H1 (cell line): Measurements from ENCODE around the gene GSE1.

Source experiments
- CHD2 ChIP-seq: IDR thresholded peaks from 2 replicates; pipeline ENCODE4 v1.6.1; 2012; ENCODE audit warnings: low read length, improper control_type of control experiment
- EP300 ChIP-seq, 2 experiments: IDR thresholded peaks; 1 replicate in 1 of 2; 2 replicates in 1 of 2; pipeline ENCODE4 v1.6.1; 2011 to 2012; ENCODE audit warnings: low read depth in 2 of 2, low read length in 2 of 2, mild to moderate bottlenecking in 2 of 2, borderline replicate concordance in 1 of 2, inconsistent platforms in 1 of 2, moderate library complexity in 1 of 2
- POLR2A ChIP-seq, 2 experiments: IDR thresholded peaks; 1 replicate in 1 of 2; 2 replicates in 1 of 2; pipeline ENCODE4 v1.6.1; 2011; ENCODE audit warnings: low read depth in 2 of 2, low read length in 2 of 2, mild to moderate bottlenecking in 2 of 2; ENCODE audit errors: control extremely low read depth in 1 of 2
- POLR2AphosphoS5 ChIP-seq: IDR thresholded peaks from 2 replicates; pipeline ENCODE4 v1.6.1; 2011; ENCODE audit warnings: low read depth, low read length
- SIX5 ChIP-seq: IDR thresholded peaks from 2 replicates; pipeline ENCODE4 v1.6.1; 2011; ENCODE audit warnings: mild to moderate bottlenecking, low read depth, low read length
- SP1 ChIP-seq: IDR thresholded peaks from 2 replicates; pipeline ENCODE4 v1.6.1; 2011; ENCODE audit warnings: low read depth, low read length

GRCh38 chr16:85696781-85697180 lies 83.7 kb downstream of the GSE1 start:
- TF ChIP-seq CHD2: no peak
- TF ChIP-seq POLR2AphosphoS5: no peak
- no peak for TF ChIP-seq SP1
- no peak for TF ChIP-seq POLR2A (IDR thresholded peaks at IDR 0.05; ENCODE audit: control extremely low read depth in 1 of 2, low read depth in 2 of 2, low read length in 2 of 2)
- no peak for TF ChIP-seq SIX5
- TF ChIP-seq EP300 (IDR thresholded peaks at IDR 0.05; ENCODE audit: borderline replicate concordance in 1 of 2, low read depth in 2 of 2, low read length in 2 of 2): no peak
